Kidney (tissue), 14 donors: ENCODE measurements around the gene DNAH17. TPM values are rescaled to one million over a fixed set of nuclear protein-coding genes. Genes with fewer than 3 reads are reported as not detected.

Experiments used
- DNase-seq, 5 donors: peaks; one replicate each; pipeline ENCODE4 v3.0.0-alpha.2; 2013 to 2020
- FAIRE-seq: peaks from 2 replicates; lab custom pipeline; 2012; peaks lifted over from hg19 to GRCh38; lab: Jason Lieb, UNC
- H3K27ac ChIP-seq, 2 donors: one replicate each; pipeline ENCODE4 v1.7.0; 2013; ENCODE audit warnings: low read depth in 2 of 2, low read length in 2 of 2, inconsistent platforms in 1 of 2
- H3K27me3 ChIP-seq: one replicate; pipeline ENCODE4 v1.7.1; 2013; ENCODE audit warnings: low read length, inconsistent platforms; ENCODE audit not compliant: control insufficient read depth, insufficient read depth
- H3K36me3 ChIP-seq, 3 donors: one replicate each; pipeline versions ENCODE4 v1.7.0 to v1.7.1; 2013; ENCODE audit warnings: low read length in 3 of 3, control low read depth in 1 of 3, inconsistent platforms in 1 of 3; ENCODE audit not compliant: insufficient read depth in 3 of 3, control insufficient read depth in 2 of 3
- H3K4me1 ChIP-seq, 3 donors: one replicate each; pipeline versions ENCODE4 v1.7.0 to v1.7.1; 2013; ENCODE audit warnings: low read length in 3 of 3, inconsistent platforms in 1 of 3, low read depth in 1 of 3; ENCODE audit not compliant: control insufficient read depth in 2 of 3, insufficient read depth in 2 of 3
- H3K4me3 ChIP-seq, 3 donors: one replicate each; pipeline versions ENCODE4 v1.7.0 to v1.8.1; 2013; ENCODE audit warnings: low read length in 3 of 3, control low read depth in 1 of 3, inconsistent platforms in 1 of 3
- H3K9ac ChIP-seq, 3 donors: one replicate each; pipeline versions ENCODE4 v1.7.0 to v1.7.1; 2013; ENCODE audit warnings: low read length in 3 of 3, control low read depth in 1 of 3, inconsistent platforms in 1 of 3
- H3K9me3 ChIP-seq, 3 donors: one replicate each; pipeline versions ENCODE4 v1.7.0 to v1.7.1; 2013; ENCODE audit warnings: low read length in 3 of 3, control low read depth in 1 of 3, inconsistent platforms in 1 of 3; ENCODE audit not compliant: control insufficient read depth in 2 of 3, insufficient read depth in 1 of 3
- intact Hi-C: fragments of 100-400 bp; cut with DNase I; formaldehyde crosslinking; loops from one replicate; pipeline ENCODE4 v1.11.1; 2022
- polyA plus RNA-seq: library from polyadenylated mRNA; stranded (reverse); fragments of 350-450 nt; fragmentation: Illumina TruSeq; extraction: RNeasy Lipid Tissue Mini Kit (QIAGEN cat#74804); gene quantifications from one replicate; pipeline ENCODE4 v1.2.3, GENCODE V29; 2014; ENCODE audit warnings: low read depth, low replicate concordance; ENCODE audit not compliant: insufficient read depth
- total RNA-seq: library from RNA; stranded (reverse); fragmentation: NEBNext Ultra II Directional; extraction: Animal tissue kit (Norgen Biotek cat#: 25700); gene quantifications from one replicate; pipeline ENCODE4 v1.2.1, GENCODE V29; 2021
- TF ChIP-seq, protein P1 (sequence below): IDR thresholded peaks from 3 replicates; pipeline ENCODE4 v1.5.1; 2012; ENCODE audit warnings: mild to moderate bottlenecking, moderate library complexity, borderline replicate concordance; ENCODE audit not compliant: insufficient read depth; ENCODE audit errors: extremely low read depth
- donor health status: control.
- donor health status: control.
- donor health status: control.
- donor health status: control.
- donor health status: control.
- donor health status: DM: yes; HTN: yes; CAD: no.
- donor health status: Normal renal cell carcinoma (clear cell type).

The DNAH17 gene
- total and polyA plus RNA-seq, 2 donors from 2014 or later, result 0.09 to 0.17 TPM

DNA sequence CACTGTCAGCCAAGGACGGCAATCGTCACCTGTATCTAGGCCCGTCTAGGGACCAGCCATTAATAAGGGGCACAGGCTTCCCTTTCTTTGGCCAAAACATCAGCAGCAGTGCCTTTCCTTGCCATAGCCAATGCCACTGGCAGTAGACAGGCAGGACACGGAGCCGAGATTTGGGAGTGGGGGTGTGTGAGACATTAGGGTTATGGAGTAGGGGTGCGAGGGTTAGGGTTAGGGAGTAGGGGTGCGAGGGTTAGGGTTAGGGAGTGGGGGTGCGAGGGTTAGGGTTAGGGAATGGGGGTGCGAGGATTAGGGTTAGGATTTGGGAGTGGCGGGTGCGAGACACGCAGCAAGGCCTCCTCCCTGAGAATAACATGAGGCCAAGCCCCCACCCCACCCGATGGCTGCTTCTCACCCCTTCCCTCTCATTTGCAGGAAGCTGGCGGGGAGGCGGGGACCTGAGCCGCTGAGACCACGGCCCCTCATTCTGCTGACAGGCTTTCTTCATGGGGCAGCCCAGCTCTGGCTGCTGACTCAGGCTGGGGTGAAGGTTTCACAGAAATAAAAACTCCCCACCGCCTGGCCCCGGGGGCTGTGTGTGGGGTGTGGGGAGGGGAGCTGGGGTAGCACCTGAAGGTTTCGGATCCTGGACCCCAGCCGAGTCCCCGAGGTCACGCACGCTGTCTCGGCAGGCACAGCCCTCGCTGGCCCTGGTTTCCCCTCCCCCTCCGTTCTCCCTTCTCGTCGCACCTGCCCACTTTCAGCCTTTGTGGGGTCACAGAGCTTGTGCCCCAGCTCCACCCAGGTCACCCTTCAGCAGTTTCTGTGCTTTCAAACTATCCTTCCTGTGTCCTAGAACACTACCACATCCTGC lies 104.9 kb downstream of the DNAH17 start:
- H3K4me3 ChIP-seq, result no peak overlapping the region
- DNase-seq (no peak), FAIRE-seq (no peak)
- no peaks in the 10 kb centered on the region for H3K4me1 ChIP-seq
- no peak overlapping the region for H3K9ac ChIP-seq
- no peak overlapping the region for H3K27ac ChIP-seq
- H3K27me3 ChIP-seq, result no peaks in the 10 kb centered on the region
- H3K9me3 ChIP-seq, result no peaks in the 10 kb centered on the region
- TF ChIP-seq, protein P1, sequence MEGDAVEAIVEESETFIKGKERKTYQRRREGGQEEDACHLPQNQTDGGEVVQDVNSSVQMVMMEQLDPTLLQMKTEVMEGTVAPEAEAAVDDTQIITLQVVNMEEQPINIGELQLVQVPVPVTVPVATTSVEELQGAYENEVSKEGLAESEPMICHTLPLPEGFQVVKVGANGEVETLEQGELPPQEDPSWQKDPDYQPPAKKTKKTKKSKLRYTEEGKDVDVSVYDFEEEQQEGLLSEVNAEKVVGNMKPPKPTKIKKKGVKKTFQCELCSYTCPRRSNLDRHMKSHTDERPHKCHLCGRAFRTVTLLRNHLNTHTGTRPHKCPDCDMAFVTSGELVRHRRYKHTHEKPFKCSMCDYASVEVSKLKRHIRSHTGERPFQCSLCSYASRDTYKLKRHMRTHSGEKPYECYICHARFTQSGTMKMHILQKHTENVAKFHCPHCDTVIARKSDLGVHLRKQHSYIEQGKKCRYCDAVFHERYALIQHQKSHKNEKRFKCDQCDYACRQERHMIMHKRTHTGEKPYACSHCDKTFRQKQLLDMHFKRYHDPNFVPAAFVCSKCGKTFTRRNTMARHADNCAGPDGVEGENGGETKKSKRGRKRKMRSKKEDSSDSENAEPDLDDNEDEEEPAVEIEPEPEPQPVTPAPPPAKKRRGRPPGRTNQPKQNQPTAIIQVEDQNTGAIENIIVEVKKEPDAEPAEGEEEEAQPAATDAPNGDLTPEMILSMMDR, result no peak
- H3K36me3 ChIP-seq, result no peaks in the 10 kb centered on the region
- intact Hi-C loops, result no loop called here

GRCh38 chr17:78471635-78472034 lies 105.6 kb downstream of the DNAH17 start:
- H3K27ac ChIP-seq, result no peak overlapping the region
- H3K4me1 ChIP-seq, result no peaks in the 10 kb centered on the region
- TF ChIP-seq, protein P1, result no peak
- no peaks in the 10 kb centered on the region for H3K27me3 ChIP-seq
- FAIRE-seq, result no peak
- H3K4me3 ChIP-seq, result no peak overlapping the region
- no peaks in the 10 kb centered on the region for H3K9me3 ChIP-seq
- H3K9ac ChIP-seq, result no peak overlapping the region
- H3K36me3 ChIP-seq, result no peaks in the 10 kb centered on the region
- no peak for DNase-seq
- intact Hi-C loops, result no loop called here

DNA sequence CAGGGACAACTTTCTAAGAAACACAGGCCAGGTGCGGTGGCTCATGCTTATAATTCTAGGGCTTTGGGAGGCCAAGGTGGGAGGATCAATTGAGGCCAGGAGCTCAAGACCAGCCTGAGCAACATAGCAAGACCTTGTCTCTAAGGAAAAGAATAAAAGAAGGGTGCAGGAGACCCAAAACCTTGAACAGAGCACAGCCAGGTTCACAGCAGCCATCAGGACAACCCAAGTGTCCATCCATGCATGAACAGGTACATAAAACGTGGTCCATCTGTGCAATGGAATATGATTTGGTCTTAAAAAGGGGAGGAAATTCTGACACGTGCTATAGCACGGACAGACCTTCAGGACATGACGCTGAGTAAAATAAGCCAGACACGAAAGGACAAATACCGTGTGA lies 107.8 kb downstream of the DNAH17 start:
- Histone ChIP-seq H3K27ac (no peak overlapping the region), H3K4me1 (no peaks in the 10 kb centered on the region), H3K36me3 (no peaks in the 10 kb centered on the region), H3K9me3 (no peaks in the 10 kb centered on the region), H3K9ac (no peak overlapping the region), H3K27me3 (no peaks in the 10 kb centered on the region), H3K4me3 (no peak overlapping the region)
- intact Hi-C loops, result no loop called here
- no peak for DNase-seq
- TF ChIP-seq, protein P1, result no peak
- no peak for FAIRE-seq

GRCh38 chr17:78468366-78468765 lies 108.8 kb downstream of the DNAH17 start:
- TF ChIP-seq, protein P1, result no peak
- no peak for DNase-seq
- Histone ChIP-seq H3K27ac (no peak overlapping the region), H3K9me3 (no peaks in the 10 kb centered on the region), H3K27me3 (no peaks in the 10 kb centered on the region), H3K36me3 (no peaks in the 10 kb centered on the region), H3K9ac (no peak overlapping the region), H3K4me1 (no peaks in the 10 kb centered on the region), H3K4me3 (no peak overlapping the region)
- no peak for FAIRE-seq
- intact Hi-C loops, result no loop called here
